OCI-M2 (cell line): ENCODE measurements around the gene GJA3.
A peak's percentile ranks its signal among the peaks of the same experiment; 100 is the strongest.

Experiments
- DNase-seq: peaks from one replicate; lab custom pipeline; 2025; ENCODE audit not compliant: unreplicated experiment; lab: John Stamatoyannopoulos, UW

GJA3 gene

GRCh38 chr13:20160306-20161274 is at the start of gene GJA3:
Gene GJA3 (minus strand): TSS chr13:20161052. CDS start chr13:20143288, 17,764 bp downstream.
- no peak for DNase-seq

- no peak for DNase-seq
Observed at GRCh38 chr13:20209948-20210347, 49.1 kb upstream of the GJA3 start.

GRCh38 chr13:20206698-20207235 is 45.9 kb upstream of the GJA3 start:
- DNase-seq = no peak

DNA sequence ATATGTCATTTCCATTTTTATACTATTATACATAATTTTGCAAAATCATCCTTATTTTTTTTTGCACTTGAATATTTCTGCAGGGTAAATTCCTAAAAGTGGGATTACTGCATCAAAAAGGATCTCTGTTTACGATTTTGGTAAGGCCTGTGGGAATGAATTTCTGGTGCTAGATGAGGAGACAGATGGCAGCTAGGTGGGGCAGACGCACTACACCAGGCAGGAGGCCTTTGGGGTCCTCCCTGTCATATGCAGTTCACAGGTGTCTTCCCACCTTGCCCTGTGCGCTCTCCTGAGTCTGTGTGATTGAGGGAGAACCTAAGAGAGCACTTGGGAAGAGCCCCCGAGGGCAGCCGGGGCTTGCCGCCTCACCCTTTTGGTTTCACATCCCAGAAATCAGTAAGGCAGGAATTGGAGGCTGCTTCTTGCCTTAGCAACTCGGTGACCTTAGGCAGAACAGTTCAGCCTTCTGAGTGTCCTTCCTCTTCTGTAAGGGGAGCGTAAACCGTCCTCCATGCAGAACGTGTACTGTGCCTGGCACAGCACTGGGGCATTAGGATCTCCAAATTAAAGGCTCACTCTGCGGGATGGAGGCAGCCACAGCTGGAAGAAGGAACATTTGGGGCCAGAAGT is 45.3 kb upstream of the GJA3 start:
- no peak for DNase-seq

- DNase-seq = no peak
Observed at GRCh38 chr13:20198781-20199180, 37.9 kb upstream of the GJA3 start.

DNA sequence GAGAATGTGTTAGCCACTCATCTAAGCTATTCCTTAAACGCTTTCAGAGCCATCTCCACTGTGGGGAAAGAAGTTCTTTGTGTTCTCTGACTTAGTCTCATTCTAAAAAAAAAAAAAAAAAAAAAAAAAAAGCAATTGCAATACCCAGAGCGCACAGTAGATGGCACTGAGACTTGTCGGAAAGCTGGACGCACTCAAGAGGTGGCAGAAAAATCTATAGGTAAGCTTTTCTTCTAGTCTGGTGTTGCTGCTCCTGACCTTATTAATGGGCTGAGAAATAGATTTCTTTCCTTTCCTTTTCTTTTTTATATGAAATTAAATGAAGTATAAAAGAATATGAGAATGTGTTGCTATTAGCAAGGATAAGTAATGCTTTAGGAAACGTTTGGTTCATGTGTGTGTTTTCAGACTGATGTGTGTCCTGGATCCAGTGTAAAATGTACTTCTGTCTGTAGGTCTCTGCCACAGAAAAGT is 36.5 kb upstream of the GJA3 start:
- DNase-seq = peak; percentile 8

DNA sequence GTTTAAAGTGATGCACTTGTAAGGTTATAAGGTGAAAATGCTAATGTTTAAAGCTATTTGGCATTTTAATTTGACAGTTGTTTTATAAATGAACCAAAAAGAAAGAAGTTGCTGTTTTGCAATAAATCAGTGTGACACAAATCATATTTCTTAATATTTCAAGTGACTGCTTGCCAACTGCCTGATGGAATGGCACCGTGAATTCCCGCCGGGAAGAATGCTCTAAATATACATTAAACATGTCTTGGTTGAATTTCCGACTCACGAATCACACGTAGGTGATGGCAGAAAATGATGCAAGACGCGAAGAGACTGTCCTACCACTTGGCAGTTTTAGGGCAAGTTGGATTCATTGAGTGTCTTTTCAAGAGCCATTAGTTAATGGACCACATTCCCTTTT is 34.9 kb upstream of the GJA3 start:
- DNase-seq = no peak

GRCh38 chr13:20193907-20194631 is 33.2 kb upstream of the GJA3 start:
- no peak for DNase-seq

DNA sequence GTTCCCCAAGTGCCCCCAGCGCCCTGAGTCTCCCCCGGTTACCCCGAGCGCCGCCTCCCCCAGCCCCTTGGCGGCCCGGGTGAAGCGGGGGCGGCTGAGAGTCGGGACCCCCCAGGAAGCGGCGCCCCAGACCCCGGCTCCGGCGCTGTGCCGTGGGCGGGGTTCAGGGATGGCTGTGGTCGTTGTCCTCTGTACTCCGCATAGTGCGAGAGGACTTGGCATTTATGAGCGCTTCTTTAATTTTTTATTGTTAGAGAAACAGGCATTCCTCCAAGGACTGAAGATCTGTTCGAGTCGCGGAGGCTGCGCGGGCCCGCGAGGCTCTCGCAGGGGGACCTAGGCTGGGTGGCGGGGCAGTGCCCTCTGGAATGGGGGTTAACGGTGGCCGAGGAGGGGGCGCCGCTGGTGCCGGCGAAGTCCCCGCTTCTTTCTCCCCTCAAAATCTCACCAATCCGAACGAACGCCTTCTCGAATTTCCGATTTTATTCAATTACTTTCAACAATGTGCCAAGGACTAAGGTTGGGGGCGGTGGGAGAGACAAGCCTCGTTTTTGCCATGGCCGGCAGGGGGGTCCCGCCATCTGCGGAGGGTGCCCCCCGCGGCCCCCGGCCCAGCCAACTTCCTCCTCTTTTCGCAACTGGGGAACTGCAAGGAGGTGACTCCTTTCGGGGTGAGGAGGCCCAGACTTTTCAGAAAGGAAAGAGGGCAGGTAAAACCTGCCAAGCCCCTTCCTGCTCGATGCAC is 32.5 kb upstream of the GJA3 start:
- no peak for DNase-seq

- no peak for DNase-seq
Observed at GRCh38 chr13:20192836-20193161, 31.9 kb upstream of the GJA3 start, which contains the start of gene GJB2. Gene GJB2 (minus strand): TSS chr13:20192938. CDS start chr13:20189581, 3,357 bp downstream.

DNA sequence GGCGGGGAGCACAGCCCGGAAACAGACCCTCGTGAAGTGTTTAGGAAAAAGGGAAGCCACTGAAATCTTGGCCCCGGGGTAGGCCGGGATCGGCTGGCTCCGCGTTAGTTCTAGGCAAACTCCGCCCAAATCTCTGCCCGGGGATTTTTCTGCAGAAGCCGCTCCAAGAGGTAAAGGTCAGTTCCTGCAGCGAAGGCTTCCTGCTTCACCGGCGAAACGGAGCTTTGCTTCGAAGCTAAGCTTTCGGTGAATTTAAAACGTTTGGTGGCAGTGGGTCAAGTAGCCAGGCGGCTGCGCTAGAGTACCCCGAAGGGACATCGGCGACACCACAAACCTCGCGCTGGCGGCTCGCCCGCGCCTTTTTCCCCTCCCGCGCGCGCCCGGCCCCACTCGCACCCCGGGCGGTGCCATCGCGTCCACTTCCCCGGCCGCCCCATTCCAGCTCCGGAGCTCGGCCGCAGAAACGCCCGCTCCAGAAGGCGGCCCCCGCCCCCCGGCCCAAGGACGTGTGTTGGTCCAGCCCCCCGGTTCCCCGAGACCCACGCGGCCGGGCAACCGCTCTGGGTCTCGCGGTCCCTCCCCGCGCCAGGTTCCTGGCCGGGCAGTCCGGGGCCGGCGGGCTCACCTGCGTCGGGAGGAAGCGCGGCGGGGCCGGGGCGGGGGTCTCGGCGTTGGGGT is 31.4 kb upstream of the GJA3 start:
- DNase-seq = no peak

GRCh38 chr13:20191311-20192157 is 30.7 kb upstream of the GJA3 start:
- no peak for DNase-seq

DNA sequence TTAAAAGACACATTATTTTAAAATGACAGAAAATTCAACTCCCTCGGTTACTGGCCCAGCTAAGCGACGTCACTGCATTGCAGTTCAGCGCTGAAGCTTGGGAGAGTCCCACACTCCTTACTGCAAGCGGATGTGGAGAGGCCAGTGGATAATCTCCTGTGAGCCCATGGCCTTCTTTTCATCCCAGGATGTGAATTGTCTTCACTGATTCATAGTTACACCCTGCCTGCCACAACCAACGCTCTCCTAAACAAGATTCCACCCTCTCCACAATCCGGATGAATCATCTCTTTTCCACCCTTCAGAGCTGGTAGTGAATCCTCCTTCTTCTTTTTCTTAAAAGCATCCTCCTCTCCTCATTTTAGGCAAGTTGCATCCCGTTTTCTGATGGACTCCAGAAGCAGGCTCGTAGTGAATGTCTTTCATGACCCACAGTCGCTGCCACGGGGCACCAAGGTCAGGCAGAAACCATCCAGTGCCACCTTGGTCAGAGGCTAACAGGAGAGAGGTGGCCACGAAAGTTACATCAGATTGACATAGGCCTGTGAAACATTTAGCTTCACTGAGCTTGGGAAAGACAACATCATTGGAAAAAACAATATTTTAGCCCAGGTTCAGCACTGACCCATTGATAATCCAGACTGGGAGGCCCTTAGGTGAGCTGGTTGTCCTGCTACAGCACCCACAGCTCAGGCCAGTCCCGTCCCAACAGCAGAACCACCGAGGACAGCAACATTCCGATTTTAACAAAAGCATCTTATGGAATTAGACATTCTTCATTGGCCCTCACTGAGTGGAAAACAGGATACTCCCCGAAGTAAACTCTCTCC is 29.8 kb upstream of the GJA3 start:
- DNase-seq = no peak

DNA sequence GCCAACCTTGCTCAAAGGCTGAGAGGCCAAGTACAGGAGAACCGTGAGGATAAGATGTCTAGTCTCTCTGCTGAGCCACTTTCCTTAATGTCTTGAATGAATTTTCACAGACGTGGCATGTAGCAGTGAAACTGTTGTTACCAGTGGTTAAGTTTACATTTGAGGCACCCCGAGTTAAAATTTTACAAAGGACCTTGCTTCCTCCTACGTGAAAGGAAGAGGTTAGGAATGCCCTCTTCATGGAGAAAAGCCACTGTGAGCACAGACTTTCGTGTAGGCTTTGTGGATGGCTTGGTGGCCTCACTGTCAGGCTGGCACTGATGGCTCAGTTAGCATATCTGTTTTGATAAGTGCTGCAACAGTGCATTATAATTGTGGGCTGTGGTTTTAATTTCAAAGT is 29.2 kb upstream of the GJA3 start:
- DNase-seq = no peak

- DNase-seq = no peak
Observed at GRCh38 chr13:20188667-20189553, 28.1 kb upstream of the GJA3 start.

GRCh38 chr13:20186771-20187170 is 25.9 kb upstream of the GJA3 start:
- DNase-seq = no peak

DNA sequence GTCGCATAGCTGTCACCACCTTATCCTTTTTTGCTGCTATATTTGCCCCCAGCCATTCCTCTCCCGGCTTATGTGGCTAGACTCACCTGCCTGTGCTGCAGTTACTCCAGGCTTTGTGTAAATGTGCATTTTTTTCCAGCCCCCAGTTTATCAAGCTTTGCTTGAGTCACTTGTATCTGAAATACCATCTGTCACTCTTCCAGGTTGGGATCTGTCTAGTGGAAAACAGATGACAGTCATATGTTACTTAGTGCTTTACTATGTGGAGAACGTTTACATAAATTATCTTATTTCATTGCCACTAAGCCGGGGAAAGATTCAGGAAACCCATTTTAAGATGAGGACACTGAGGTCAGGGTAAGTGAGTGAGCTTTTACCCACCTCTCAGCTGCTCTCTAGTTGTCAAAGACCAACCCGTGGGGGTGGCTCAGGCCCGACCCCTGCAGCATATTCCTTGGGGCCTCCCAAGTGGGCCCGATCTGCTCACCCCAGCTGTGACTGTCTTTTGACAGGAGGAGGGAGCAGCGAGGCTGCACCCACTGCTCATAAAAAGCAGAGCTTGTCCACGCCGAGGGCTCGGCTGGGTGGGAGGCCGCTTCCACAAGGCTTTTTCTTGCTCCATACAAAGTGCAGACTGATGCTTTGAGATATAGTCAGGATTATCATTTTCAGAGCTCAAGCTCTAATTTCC is 24.7 kb upstream of the GJA3 start:
- DNase-seq = no peak
